Measurements from ENCODE around the gene MSMP. TPM values are rescaled to one million over a fixed set of nuclear protein-coding genes. Genes with fewer than 3 reads are reported as not detected.

MSMP gene
- total and polyA plus RNA-seq, 2 experiments from 2014 or later, result 0.81 TPM; not detected in 1

GRCh38 chr9:35750256-35750531 lies 3.9 kb downstream of the MSMP start:
- no peak for ATAC-seq
- H3K9me3 Mint-ChIP-seq, result no peaks in the 10 kb centered on the region
- H3K4me1 Mint-ChIP-seq, result peaks cover 24% of the 10 kb centered on the region
- peaks cover 39% of the 10 kb centered on the region for H3K36me3 Mint-ChIP-seq (ENCODE audit: low read depth)
- no peak overlapping the region for H3K27ac Mint-ChIP-seq
- Histone ChIP-seq H3K4me3 (peak overlapping the region; percentile 100), H2AFZ (no peak overlapping the region), H4K20me1 (replicated peaks; ENCODE audit: insufficient read depth) (peaks cover 30% of the 10 kb centered on the region), H3K4me2 (peak overlapping the region; percentile 99), H3K9me2 (ENCODE audit: insufficient read depth) (no peaks in the 10 kb centered on the region), H3K27ac (ENCODE audit: low read depth) (no peak overlapping the region), H3K27me3 (ENCODE audit: insufficient read depth) (no peaks in the 10 kb centered on the region), H3K79me2 (replicated peaks; ENCODE audit: insufficient read depth) (peaks cover 35% of the 10 kb centered on the region), H3K36me3 (ENCODE audit: insufficient read depth) (peaks cover 8% of the 10 kb centered on the region), H3K4me1 (ENCODE audit: insufficient read depth) (peaks cover 30% of the 10 kb centered on the region), H3F3A (replicated peaks; ENCODE audit: low read depth) (peaks cover 17% of the 10 kb centered on the region)
- peak overlapping the region; percentile 90 for H3K4me3 Mint-ChIP-seq
- DNase-seq (ENCODE audit: low spot score), result no peak
- H3K27me3 Mint-ChIP-seq (ENCODE audit: insufficient read depth, low read depth, poor library complexity), result peaks cover 4% of the 10 kb centered on the region
- TF ChIP-seq NANOG (IDR thresholded peaks at IDR 0.05; ENCODE audit: borderline replicate concordance), result no peak
- no peak for TF ChIP-seq ETS1 (IDR thresholded peaks at IDR 0.05)

- no peaks in the 10 kb centered on the region for H3K9me3 Mint-ChIP-seq
- no peaks in the 10 kb centered on the region for H3K27me3 ChIP-seq (ENCODE audit: insufficient read depth)
Measured at GRCh38 chr9:35749515-35750255, 4.4 kb downstream of the MSMP start.

More at GRCh38 chr9:35749515-35750255, 4.4 kb downstream of the MSMP start:
- Mint-ChIP-seq H3K4me3 (peak overlapping the region; percentile 90), H3K27ac (peak overlapping the region; percentile 88), H3K4me1 (peaks cover 24% of the 10 kb centered on the region), H3K36me3 (ENCODE audit: low read depth) (peaks cover 36% of the 10 kb centered on the region), H3K27me3 (ENCODE audit: insufficient read depth, low read depth, poor library complexity) (peaks cover 6% of the 10 kb centered on the region)
- H2AFZ ChIP-seq, result peak overlapping the region; percentile 97
- peaks cover 40% of the 10 kb centered on the region for H3K79me2 ChIP-seq (replicated peaks; ENCODE audit: insufficient read depth)
- H3K4me3 ChIP-seq, result peak overlapping the region; percentile 100
- peaks cover 13% of the 10 kb centered on the region for H3F3A ChIP-seq (replicated peaks; ENCODE audit: low read depth)
- peaks cover 30% of the 10 kb centered on the region for H3K4me1 ChIP-seq (ENCODE audit: insufficient read depth)
- DNase-seq (ENCODE audit: low spot score) (peak; percentile 70), ATAC-seq (peak; percentile 46)
- H4K20me1 ChIP-seq (replicated peaks; ENCODE audit: insufficient read depth), result peaks cover 30% of the 10 kb centered on the region
- TF ChIP-seq ZNF331 (CRISPR knock-in tag; IDR thresholded peaks at IDR 0.05; ENCODE audit: low read depth), result no peak
- TF ChIP-seq NANOG (IDR thresholded peaks at IDR 0.05; ENCODE audit: borderline replicate concordance), result no peak
- TF ChIP-seq EZH2phosphoT487 (IDR thresholded peaks at IDR 0.05; ENCODE audit: unreplicated experiment), result no peak
- TF ChIP-seq, protein P1, sequence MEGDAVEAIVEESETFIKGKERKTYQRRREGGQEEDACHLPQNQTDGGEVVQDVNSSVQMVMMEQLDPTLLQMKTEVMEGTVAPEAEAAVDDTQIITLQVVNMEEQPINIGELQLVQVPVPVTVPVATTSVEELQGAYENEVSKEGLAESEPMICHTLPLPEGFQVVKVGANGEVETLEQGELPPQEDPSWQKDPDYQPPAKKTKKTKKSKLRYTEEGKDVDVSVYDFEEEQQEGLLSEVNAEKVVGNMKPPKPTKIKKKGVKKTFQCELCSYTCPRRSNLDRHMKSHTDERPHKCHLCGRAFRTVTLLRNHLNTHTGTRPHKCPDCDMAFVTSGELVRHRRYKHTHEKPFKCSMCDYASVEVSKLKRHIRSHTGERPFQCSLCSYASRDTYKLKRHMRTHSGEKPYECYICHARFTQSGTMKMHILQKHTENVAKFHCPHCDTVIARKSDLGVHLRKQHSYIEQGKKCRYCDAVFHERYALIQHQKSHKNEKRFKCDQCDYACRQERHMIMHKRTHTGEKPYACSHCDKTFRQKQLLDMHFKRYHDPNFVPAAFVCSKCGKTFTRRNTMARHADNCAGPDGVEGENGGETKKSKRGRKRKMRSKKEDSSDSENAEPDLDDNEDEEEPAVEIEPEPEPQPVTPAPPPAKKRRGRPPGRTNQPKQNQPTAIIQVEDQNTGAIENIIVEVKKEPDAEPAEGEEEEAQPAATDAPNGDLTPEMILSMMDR (conservative IDR thresholded peaks at IDR 0.05; ENCODE audit: low read depth in 2 of 2), result no peak
- TF ChIP-seq EZH2 (IDR thresholded peaks at IDR 0.05; ENCODE audit: low read depth, unreplicated experiment), result no peak
- H3K36me3 ChIP-seq (ENCODE audit: insufficient read depth), result peaks cover 8% of the 10 kb centered on the region
- H3K27ac ChIP-seq (ENCODE audit: low read depth), result 0 out of 2 replicates have a peak overlapping the region, but pooled peaks have one; percentile 55
- H3K9me2 ChIP-seq (ENCODE audit: insufficient read depth), result no peaks in the 10 kb centered on the region
- peak overlapping the region; percentile 99 for H3K4me2 ChIP-seq

All from GM23338 (cell line).